GM21360 (cell line): ENCODE data around the gene WWTR1.

Experiments
- ATAC-seq: cut with Tn5 transposase; IDR thresholded peaks from one replicate; pipeline ENCODE4 v1.9.1; 2021; ENCODE audit warnings: mild to moderate bottlenecking, moderate library complexity; ENCODE audit not compliant: unreplicated experiment

The WWTR1 gene

GRCh38 chr3:149506965-149507364, 150.9 kb downstream of the WWTR1 start:
- ATAC-seq, result no peak

GRCh38 chr3:149506540-149506939, 151.3 kb downstream of the WWTR1 start:
- ATAC-seq, result no peak

- ATAC-seq, result no peak
Observed at GRCh38 chr3:149502438-149502837, 155.4 kb downstream of the WWTR1 start.

- no peak for ATAC-seq
Observed at GRCh38 chr3:149501524-149501923, 156.3 kb downstream of the WWTR1 start.

- ATAC-seq, result no peak
Observed at GRCh38 chr3:149497966-149498670, 159.7 kb downstream of the WWTR1 start.

GRCh38 chr3:149496891-149497290, 160.9 kb downstream of the WWTR1 start:
- no peak for ATAC-seq

- no peak for ATAC-seq
Observed at GRCh38 chr3:149495581-149496125, 162.2 kb downstream of the WWTR1 start.

GRCh38 chr3:149494759-149495580, 162.9 kb downstream of the WWTR1 start:
- ATAC-seq, result no peak

GRCh38 chr3:149494022-149494758, 163.6 kb downstream of the WWTR1 start:
- no peak for ATAC-seq

GRCh38 chr3:149493315-149494021, 164.4 kb downstream of the WWTR1 start:
- no peak for ATAC-seq

GRCh38 chr3:149490260-149490971, 167.4 kb downstream of the WWTR1 start:
- ATAC-seq, result no peak

GRCh38 chr3:149489060-149489690, 168.7 kb downstream of the WWTR1 start:
- no peak for ATAC-seq

- ATAC-seq, result no peak
Observed at GRCh38 chr3:149487598-149488197, 170.1 kb downstream of the WWTR1 start.

GRCh38 chr3:149486726-149487125, 171.1 kb downstream of the WWTR1 start:
- no peak for ATAC-seq

- no peak for ATAC-seq
Observed at GRCh38 chr3:149481491-149481890, 176.3 kb downstream of the WWTR1 start.

- no peak for ATAC-seq
Observed at GRCh38 chr3:149481056-149481455, 176.8 kb downstream of the WWTR1 start.

- ATAC-seq, result peak; percentile 91
Observed at GRCh38 chr3:149480326-149481017, 177.4 kb downstream of the WWTR1 start.

GRCh38 chr3:149479621-149480325, 178.1 kb downstream of the WWTR1 start:
- no peak for ATAC-seq
